HG02642 (cell line): Measurements from ENCODE around the gene GATB.

Source experiments
- ATAC-seq: cut with Tn5 transposase; IDR thresholded peaks from one replicate; pipeline ENCODE4 v1.9.1; 2021; ENCODE audit warnings: mild to moderate bottlenecking; ENCODE audit not compliant: unreplicated experiment, poor library complexity

The GATB gene

DNA sequence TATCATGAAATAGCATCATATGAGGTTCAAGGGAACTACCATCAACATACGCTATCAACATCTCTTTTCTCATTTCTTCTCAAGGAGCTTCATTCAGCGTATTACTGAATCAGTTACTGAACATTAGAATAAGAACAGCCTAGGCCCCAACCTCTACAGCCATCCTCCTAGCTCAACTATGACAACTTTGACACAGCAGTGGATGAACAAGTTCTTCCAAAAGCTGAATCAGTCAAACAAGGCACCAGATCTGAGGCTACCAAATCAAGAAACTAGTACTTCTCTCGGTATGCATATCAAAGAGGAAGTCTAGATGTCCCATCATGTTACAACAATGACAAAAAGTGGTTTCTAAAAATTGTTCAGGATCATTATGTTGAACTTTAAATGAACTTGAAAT is 57.4 kb downstream of the GATB start:
- ATAC-seq: no peak

- no peak for ATAC-seq
Measured at GRCh38 chr4:151702256-151702655, 58.6 kb downstream of the GATB start.

DNA sequence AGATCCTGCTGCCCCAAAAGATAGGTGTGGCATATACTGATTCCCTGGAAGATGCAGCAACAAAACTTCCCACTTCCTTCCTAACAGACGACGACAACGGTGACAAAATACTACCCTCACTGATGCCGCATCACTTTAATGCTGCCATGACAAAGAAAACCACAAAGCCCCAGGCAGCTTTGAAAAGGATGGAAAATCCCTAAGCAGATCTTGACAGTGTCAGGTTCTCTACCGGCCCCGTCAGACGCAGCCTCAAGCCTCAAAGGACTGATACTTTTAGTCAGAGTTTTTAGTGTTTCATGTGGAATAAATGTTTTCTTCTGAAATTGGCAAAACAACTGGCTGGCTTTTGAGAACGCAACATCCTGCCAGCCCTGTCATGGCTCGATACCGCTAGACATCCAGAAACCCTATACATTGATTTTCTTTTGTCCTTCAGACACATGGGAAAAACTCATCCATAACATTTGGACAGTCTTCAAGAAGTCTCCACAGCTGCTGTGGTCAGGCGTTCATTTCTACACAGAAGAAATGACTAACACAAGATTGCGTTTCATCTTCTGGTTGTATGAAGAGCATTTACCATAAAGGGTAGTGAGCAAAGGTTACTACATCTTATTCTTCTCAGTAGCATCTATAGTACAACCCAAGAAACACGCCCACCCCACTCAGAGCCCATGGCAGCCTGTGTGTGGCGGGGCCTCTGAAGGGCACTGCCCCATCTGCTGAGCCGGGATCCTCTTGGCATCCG is 60.1 kb downstream of the GATB start:
- ATAC-seq: no peak

DNA sequence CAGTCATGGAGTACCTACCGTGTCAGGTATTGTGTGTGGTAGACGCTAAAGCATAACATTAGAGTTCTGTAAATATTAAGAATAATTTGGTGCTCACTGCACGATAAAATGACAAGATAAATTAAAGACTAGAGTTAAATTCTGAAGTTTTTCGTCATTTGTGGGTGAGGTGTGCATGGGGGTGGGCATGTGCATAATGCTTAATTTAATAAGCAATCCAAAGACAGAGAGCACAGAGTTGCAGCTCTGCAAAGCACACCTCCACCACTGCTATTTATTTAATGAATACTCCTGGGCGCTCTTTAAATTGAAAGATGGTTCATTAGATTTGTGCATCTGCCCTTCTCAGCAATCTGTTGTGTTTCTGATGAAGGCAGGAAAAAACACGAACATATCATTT is 62.6 kb downstream of the GATB start:
- no peak for ATAC-seq

GRCh38 chr4:151694961-151695720 is 65.7 kb downstream of the GATB start:
- ATAC-seq: no peak

DNA sequence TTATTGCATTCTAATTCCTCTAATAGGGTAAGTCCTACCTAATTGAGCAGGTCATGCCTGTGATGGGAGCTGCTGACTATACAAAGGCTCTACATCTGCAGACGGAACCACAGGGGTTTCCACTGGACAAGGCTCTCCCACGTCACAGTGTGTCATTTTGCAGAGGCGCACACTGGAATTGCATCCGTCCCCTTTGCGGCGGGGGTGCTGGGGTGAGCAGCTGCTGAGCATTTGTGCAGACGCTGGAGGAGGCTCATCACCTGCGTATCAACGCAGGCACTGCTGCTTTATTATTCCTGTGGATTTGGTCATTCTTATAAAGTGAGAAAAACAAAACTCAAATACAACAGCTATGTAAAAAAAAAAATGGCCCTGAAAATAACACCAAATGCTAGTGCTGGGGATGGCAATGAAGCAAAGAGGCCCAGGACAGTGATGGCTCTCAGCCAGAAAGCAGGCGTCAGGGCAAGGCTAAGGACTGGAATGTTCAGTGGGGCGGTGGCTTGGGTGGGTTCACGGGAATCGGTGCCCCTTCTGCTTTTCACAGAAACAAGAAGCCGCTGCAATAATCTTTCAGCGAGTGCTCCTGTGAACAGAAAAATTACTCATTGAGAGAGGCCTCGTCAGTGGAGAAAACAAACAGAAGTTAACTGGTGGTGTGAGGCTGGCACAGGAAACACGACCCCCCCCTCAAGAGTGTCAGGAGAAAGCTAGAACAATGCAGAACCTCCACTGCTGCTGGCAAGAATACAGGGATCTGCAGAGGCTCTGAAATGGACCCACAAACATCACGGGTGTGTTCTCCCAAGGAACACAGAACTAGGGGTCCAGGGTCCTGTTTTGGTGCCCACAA is 67.8 kb downstream of the GATB start:
- ATAC-seq: no peak

DNA sequence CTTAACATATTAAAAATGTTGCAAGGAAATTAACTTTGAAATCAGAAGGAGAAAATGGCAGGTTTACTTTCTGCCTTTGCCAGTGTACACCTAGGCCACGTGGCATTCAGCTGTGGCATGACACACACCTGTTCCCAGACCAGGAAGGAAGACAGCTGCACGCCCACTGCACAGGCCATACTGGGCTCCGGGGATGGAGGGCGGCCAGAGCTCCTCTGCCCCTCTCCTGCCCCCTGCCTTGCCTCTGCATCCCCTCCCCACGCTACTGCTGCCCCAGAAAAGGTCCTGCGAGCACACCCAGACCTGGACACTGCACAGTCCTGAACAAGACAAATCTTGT is 68.4 kb downstream of the GATB start:
- no peak for ATAC-seq

DNA sequence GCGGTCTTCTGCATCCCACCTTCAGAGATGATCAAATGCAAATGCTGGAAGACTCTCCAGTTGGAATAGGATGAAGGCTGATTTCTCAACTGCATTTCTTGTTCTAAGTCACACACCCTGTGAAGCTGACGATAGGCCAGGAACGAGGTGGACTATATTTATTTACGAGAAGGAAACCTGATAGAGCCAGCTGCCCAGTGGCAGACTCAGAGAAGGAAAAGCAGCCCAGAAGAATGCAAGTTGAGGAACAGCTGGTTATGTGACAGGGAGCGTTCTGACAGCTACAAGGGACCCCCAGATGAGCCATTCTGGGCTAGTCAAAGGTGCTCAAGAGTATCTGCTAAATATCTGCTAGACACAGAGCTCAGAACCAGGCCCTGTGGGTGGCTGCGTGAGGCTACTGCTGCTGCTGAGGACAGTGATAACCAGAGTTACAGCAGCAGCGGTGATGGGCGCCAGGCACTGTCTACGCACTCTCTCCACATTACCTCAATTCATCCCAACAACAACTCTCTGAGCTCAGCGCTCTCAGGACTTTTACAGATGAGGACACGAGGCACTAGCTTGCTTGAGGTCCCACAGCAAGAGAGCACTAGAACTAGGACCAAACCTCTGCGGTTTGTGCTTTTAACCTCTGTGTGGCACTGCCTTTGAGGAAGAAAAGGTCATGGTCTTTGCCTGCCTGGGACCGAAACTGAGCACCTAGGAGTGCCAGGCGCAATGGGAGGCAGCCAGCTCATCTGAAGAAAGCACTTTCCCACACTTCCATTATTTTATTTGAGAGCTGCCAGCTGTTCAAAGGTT is 69.0 kb downstream of the GATB start:
- no peak for ATAC-seq

- no peak for ATAC-seq
Measured at GRCh38 chr4:151690876-151691275, 69.9 kb downstream of the GATB start.

DNA sequence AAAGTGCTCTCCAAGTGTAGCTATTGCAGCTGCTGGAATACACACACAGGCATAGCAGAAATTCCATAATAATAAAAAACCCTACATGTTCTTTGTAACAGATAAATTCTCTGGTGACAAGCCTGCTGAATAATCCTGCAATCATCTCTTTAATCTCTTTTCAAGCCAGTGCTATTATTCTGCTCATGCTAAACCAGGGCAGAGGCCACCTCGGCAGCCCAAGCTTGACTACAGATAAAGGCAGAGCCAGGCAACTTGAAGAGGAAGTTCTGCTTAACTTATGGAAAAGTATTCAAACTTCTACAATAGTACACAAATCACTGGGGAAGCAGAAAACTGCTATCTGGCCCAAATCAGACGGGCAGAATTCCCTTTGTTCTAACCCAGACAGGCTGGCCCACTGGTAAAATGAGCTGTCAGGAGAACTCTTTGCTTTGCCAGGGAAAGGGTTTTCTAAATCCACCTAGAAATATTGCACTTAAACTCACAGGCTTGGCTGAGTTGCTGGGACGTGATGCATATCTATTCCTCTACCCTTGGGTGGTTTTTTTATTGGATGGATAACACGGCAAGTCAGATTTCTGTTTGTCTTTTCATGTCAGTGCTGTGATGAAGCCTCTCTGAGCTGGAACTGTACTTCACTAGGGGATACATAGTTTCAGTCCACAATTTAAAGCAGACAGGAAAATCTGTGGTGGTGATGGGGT is 70.5 kb downstream of the GATB start:
- ATAC-seq: no peak

DNA sequence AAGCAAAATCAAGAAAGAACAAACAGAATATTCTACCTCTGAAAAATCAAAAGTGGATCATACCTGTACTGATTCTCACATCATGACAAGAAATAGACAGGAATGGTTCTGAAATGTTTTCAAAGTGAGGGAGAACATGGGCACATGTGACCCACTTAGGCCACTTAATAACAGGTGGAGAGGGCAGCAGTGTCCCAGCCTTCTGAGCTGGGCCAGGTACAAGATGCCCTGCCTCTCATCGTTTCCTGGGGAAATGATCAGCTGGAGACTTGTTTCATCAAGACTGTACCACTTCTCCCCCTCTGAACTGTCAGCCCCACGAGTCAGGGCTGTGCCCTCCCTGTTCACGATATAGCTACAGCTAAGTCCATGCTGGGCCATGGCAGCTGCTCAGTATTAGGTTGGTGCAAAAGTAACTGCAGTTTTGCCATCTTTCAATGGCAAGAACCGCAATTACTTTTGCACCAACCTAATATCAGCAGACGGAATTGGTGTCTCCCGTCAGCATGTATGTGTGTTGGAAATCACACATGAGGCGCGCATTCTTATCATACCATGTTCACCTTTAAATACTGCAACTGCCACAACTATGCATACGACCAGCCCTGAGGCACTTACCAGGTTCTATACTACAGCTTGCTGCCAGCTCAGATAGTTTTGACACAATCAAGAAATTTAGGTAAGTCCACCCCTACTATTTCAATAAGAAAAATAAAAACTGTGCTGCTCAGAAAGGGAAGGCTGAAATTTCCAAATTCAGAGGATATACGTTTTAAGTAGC is 71.4 kb downstream of the GATB start:
- ATAC-seq: no peak

DNA sequence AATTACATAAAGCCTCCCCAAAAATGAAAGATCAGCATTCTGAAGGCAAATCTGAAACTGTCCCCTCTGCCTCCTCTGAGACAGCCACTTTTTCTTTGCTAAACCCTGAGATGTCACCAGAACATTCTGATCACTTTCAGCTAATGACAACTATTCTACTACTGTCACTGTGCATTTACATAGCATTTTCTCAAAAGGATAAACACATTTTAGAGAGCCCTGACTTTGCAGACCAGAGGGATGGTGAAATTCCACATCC is 72.1 kb downstream of the GATB start:
- ATAC-seq: no peak

DNA sequence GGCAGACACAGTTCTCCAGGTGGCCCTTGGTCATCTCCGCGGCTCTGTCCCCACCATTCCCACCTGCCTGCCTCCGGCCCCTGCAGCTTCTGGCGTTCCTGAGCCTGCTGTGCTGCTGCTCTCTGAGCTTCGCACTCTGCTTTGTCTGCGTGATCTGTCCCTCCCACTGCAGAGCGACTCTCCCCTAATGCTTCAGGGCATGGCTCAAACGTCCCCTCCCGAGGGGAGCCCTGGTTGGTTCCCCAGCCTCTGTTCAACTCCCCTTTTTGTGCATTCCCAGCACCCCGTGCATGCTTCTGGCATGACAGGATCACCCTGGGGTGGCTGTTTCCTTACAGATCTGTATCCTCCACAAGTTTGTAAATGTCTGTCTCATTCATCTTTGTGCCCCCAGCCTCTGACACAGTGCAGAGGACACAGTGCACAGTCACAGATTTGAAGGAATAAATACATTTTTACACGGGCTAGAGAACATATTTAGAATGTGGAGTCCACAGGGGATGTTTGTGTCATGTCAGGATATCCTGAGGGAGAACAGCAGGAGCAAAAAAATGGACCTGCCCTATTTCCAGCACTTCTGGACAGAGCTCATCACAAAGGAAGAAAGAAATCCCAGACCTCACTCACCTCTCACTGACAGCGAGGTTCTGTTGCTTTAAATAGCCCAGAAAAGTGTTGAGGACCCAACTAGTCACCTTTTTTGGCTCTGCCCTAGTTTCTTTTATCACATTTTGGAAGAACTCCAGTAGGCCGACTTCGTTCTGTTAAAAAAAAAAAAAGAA is 72.6 kb downstream of the GATB start:
- no peak for ATAC-seq

DNA sequence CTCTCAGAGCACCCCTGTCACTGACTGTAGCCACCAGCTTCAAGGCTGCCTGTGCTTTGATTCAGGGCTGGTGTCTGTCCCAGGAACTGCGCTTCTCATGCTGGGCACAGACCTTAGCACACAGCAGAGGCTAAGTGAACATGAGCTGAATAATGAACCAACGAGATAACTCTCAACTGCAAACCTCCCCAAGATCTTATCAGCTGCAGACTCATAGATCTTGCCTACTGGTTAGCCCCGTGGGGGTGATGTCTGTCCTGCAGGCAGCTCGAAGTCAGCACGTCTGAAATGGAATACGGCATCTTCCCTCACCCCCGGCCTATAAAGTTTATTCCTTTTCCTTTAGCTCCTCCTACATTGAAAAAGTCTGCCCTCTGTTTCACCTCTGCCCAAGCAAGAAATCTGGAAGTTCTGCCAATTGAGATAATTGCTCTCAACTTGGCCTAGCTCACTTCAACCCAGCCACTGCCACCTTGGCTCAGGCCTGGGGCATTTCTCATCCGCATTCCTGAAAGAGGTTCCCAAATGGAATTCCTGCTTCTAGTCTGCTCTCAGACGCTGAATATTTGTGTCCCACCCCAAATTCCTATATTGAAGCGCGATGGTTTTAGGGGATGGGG is 73.7 kb downstream of the GATB start:
- no peak for ATAC-seq

- no peak for ATAC-seq
Measured at GRCh38 chr4:151685303-151685702, 75.5 kb downstream of the GATB start.

- ATAC-seq: no peak
Measured at GRCh38 chr4:151681085-151681484, 79.7 kb downstream of the GATB start.

DNA sequence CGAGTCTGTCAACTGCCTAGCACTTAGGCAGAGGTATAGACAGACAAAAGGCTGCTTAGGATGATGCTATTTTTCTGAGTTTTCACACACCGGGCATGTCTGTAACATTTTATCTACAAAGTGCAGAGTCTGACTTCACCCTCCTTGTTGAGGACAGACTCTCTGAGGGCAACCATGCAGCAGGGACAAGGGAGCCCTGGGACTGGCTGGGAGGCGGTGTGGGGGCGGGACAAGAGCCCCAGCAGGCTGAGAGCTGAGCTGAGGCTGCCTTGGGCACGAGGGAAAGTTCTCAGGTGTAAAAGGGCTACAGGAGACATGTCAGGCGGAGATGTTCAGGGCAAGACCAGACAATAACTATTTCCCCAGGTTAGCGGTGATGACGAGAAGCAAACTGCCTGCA is 81.6 kb downstream of the GATB start:
- no peak for ATAC-seq
